Astrocyte (in vitro differentiated cells and primary cell): Measurements from ENCODE around the gene GDI2. TPM values are rescaled to one million over a fixed set of nuclear protein-coding genes. Genes with fewer than 3 reads are reported as not detected.

Experiments
- DNase-seq: peaks from one replicate; pipeline ENCODE4 v3.0.0-alpha.2; 2010; ENCODE audit warnings: low read depth
- FAIRE-seq: peaks from 2 replicates; lab custom pipeline; 2011; peaks lifted over from hg19 to GRCh38; lab: Jason Lieb, UNC
- H2AFZ ChIP-seq: 2 replicates; pipeline ENCODE4 v1.6.0; 2012; ENCODE audit warnings: low read depth, low read length, inconsistent platforms
- H3K27ac ChIP-seq: 2 replicates; pipeline ENCODE4 v1.5.1; 2011; ENCODE audit warnings: low read depth, low read length, inconsistent platforms
- H3K27me3 ChIP-seq: 2 replicates; pipeline ENCODE4 v1.6.0; 2011; ENCODE audit warnings: low read length, inconsistent platforms; ENCODE audit not compliant: insufficient read depth
- H3K36me3 ChIP-seq: 2 replicates; pipeline ENCODE4 v1.5.1; 2011; ENCODE audit warnings: low read length, inconsistent platforms; ENCODE audit not compliant: insufficient read depth
- H3K4me1 ChIP-seq: 2 replicates; pipeline ENCODE4 v1.5.1; 2011; ENCODE audit warnings: low read length, inconsistent platforms; ENCODE audit not compliant: insufficient read depth
- H3K4me2 ChIP-seq: 2 replicates; pipeline ENCODE4 v1.6.0; 2012; ENCODE audit warnings: low read length, inconsistent platforms
- H3K4me3 ChIP-seq: 2 replicates; pipeline ENCODE4 v1.5.1; 2011; ENCODE audit warnings: low read depth, mild to moderate bottlenecking, low read length, inconsistent platforms; ENCODE audit not compliant: insufficient read depth
- H3K79me2 ChIP-seq: 2 replicates; pipeline ENCODE4 v1.6.0; 2012; ENCODE audit warnings: mild to moderate bottlenecking, low read length, inconsistent platforms; ENCODE audit not compliant: insufficient read depth
- H3K9ac ChIP-seq: 2 replicates; pipeline ENCODE4 v1.6.0; 2012; ENCODE audit warnings: mild to moderate bottlenecking, low read length, inconsistent platforms
- H3K9me3 ChIP-seq: 2 replicates; pipeline ENCODE4 v1.5.1; 2012; ENCODE audit warnings: low read depth, mild to moderate bottlenecking, low read length, inconsistent platforms; ENCODE audit not compliant: insufficient read depth
- H4K20me1 ChIP-seq: 2 replicates; pipeline ENCODE4 v1.6.0; 2012; ENCODE audit warnings: low read length, inconsistent platforms; ENCODE audit not compliant: insufficient read depth
- H3K27ac Mint-ChIP-seq: one replicate; pipeline ENCODE4 v1.8.0; 2021; ENCODE audit warnings: mild to moderate bottlenecking, mixed read lengths; ENCODE audit not compliant: unreplicated experiment
- H3K27me3 Mint-ChIP-seq: one replicate; pipeline ENCODE4 v1.8.0; 2021; ENCODE audit warnings: low read depth, mixed read lengths; ENCODE audit not compliant: unreplicated experiment
- H3K36me3 Mint-ChIP-seq: one replicate; pipeline ENCODE4 v1.8.0; 2021; ENCODE audit warnings: low read depth, mixed read lengths; ENCODE audit not compliant: unreplicated experiment
- H3K4me1 Mint-ChIP-seq: one replicate; pipeline ENCODE4 v1.8.0; 2021; ENCODE audit warnings: low read depth, mixed read lengths; ENCODE audit not compliant: unreplicated experiment
- H3K4me3 Mint-ChIP-seq: one replicate; pipeline ENCODE4 v1.8.0; 2021; ENCODE audit warnings: mild to moderate bottlenecking, moderate library complexity, mixed read lengths; ENCODE audit not compliant: unreplicated experiment
- H3K9me3 Mint-ChIP-seq: one replicate; pipeline ENCODE4 v1.8.0; 2021; ENCODE audit warnings: mild to moderate bottlenecking, mixed read lengths; ENCODE audit not compliant: unreplicated experiment
- EZH2 ChIP-seq: IDR thresholded peaks from 2 replicates; pipeline ENCODE4 v1.6.1; 2012; ENCODE audit warnings: mild to moderate bottlenecking, low read length, inconsistent platforms; ENCODE audit not compliant: insufficient read depth
- total RNA-seq: library from RNA; stranded (reverse); gene quantifications from 2 replicates; pipeline ENCODE4 v1.2.1, GENCODE V29; 2021
- TF ChIP-seq, protein P1 (sequence below): IDR thresholded peaks from 2 replicates; pipeline ENCODE4 v1.5.1; 2011; ENCODE audit warnings: low read depth, mild to moderate bottlenecking, inconsistent platforms, low read length, moderate library complexity; ENCODE audit not compliant: insufficient read depth

Gene GDI2
- total RNA-seq, 1 donor from 2014 or later, result 280 TPM

DNA sequence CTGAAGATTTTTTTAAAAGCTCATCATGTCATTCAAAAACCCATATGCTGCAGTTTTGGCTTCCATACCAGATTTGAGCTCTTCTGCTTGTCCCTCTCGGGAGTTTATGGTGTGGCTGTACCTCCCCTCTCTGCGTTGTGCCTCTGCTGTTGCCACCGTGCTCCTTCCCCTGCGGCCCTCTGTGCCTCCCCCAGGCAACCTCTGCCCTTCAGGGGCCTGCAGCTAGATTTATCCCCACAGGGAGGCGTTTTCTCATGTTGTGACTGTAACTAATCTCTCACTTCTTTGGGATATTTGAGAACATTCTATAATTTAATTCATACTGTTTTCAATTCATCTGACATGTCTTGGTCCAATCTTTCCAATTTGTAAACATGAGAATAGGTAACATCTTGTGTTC, 75.9 kb downstream of the GDI2 start:
- Histone ChIP-seq H3K4me3 (no peak overlapping the region), H3K4me2 (no peak overlapping the region), H3K27ac (no peak overlapping the region), H4K20me1 (peaks cover 29% of the 10 kb centered on the region), H3K9me3 (no peaks in the 10 kb centered on the region), H3K79me2 (peaks cover 5% of the 10 kb centered on the region), H3K4me1 (no peaks in the 10 kb centered on the region), H2AFZ (no peak overlapping the region), H3K9ac (no peak overlapping the region), H3K36me3 (peaks cover 21% of the 10 kb centered on the region), H3K27me3 (no peaks in the 10 kb centered on the region)
- H3K27ac Mint-ChIP-seq, result no peak overlapping the region
- no peaks in the 10 kb centered on the region for H3K9me3 Mint-ChIP-seq
- DNase-seq (no peak), FAIRE-seq (no peak)
- H3K27me3 Mint-ChIP-seq, result no peaks in the 10 kb centered on the region
- H3K4me1 Mint-ChIP-seq, result peaks cover 3% of the 10 kb centered on the region
- no peak overlapping the region for H3K4me3 Mint-ChIP-seq
- H3K36me3 Mint-ChIP-seq, result peaks cover 8% of the 10 kb centered on the region
- TF ChIP-seq, protein P1, sequence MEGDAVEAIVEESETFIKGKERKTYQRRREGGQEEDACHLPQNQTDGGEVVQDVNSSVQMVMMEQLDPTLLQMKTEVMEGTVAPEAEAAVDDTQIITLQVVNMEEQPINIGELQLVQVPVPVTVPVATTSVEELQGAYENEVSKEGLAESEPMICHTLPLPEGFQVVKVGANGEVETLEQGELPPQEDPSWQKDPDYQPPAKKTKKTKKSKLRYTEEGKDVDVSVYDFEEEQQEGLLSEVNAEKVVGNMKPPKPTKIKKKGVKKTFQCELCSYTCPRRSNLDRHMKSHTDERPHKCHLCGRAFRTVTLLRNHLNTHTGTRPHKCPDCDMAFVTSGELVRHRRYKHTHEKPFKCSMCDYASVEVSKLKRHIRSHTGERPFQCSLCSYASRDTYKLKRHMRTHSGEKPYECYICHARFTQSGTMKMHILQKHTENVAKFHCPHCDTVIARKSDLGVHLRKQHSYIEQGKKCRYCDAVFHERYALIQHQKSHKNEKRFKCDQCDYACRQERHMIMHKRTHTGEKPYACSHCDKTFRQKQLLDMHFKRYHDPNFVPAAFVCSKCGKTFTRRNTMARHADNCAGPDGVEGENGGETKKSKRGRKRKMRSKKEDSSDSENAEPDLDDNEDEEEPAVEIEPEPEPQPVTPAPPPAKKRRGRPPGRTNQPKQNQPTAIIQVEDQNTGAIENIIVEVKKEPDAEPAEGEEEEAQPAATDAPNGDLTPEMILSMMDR, result no peak
- no peak for TF ChIP-seq EZH2

DNA sequence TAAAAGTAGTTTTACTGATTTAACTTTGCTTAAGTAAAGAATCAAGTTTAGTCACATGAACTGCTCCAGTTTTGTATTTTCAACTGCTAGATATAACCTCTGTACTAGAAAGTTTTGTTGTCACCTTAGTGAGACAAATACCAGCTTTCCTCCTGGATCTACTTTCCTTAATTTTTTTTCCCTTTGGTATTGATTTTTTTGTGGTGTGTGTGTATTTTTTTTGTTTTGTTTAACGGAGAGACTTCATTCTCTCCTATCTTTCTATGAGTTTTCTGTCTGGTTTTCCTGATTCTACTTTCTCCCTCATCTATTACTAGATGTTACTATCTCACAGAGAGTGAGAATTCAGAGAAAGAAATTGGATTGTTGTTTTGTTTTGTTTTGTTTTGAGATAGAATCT, 76.6 kb downstream of the GDI2 start:
- no peak overlapping the region for H3K27ac Mint-ChIP-seq
- H3K4me1 Mint-ChIP-seq, result peaks cover 3% of the 10 kb centered on the region
- no peak for TF ChIP-seq EZH2
- TF ChIP-seq, protein P1, result no peak
- DNase-seq, result no peak
- Histone ChIP-seq H3K36me3 (peaks cover 24% of the 10 kb centered on the region), H3K79me2 (peaks cover 13% of the 10 kb centered on the region), H4K20me1 (peaks cover 34% of the 10 kb centered on the region), H3K9me3 (no peaks in the 10 kb centered on the region), H3K9ac (no peak overlapping the region), H3K4me2 (no peak overlapping the region), H2AFZ (no peak overlapping the region), H3K4me1 (no peaks in the 10 kb centered on the region), H3K27me3 (no peaks in the 10 kb centered on the region), H3K27ac (no peak overlapping the region), H3K4me3 (no peak overlapping the region)
- no peaks in the 10 kb centered on the region for H3K27me3 Mint-ChIP-seq
- no peak for FAIRE-seq
- H3K4me3 Mint-ChIP-seq, result no peak overlapping the region
- H3K36me3 Mint-ChIP-seq, result peaks cover 12% of the 10 kb centered on the region
- H3K9me3 Mint-ChIP-seq, result no peaks in the 10 kb centered on the region

GRCh38 chr10:5735119-5735518, 78.1 kb downstream of the GDI2 start:
- Histone ChIP-seq H4K20me1 (peaks cover 26% of the 10 kb centered on the region), H3K4me1 (no peaks in the 10 kb centered on the region), H3K36me3 (peaks cover 31% of the 10 kb centered on the region), H3K27me3 (no peaks in the 10 kb centered on the region), H3K4me2 (no peak overlapping the region), H3K9me3 (no peaks in the 10 kb centered on the region), H3K27ac (no peak overlapping the region), H2AFZ (no peak overlapping the region), H3K9ac (no peak overlapping the region), H3K4me3 (no peak overlapping the region), H3K79me2 (peaks cover 8% of the 10 kb centered on the region)
- Mint-ChIP-seq H3K36me3 (peaks cover 15% of the 10 kb centered on the region), H3K4me3 (no peak overlapping the region), H3K9me3 (no peaks in the 10 kb centered on the region), H3K27me3 (no peaks in the 10 kb centered on the region), H3K4me1 (peaks cover 3% of the 10 kb centered on the region), H3K27ac (no peak overlapping the region)
- DNase-seq (no peak), FAIRE-seq (no peak)
- no peak for TF ChIP-seq EZH2
